DMS153 (cell line): Measurements from ENCODE around the gene CCR5AS.
"Not testable (repeated sequence)": the region's sequence is repeated elsewhere in the genome, so short reads cannot be mapped to it uniquely, and the experiment has no call there.

Experiments used
- DNase-seq: peaks from one replicate; lab custom pipeline; 2025; lab: John Stamatoyannopoulos, UW

Gene CCR5AS

GRCh38 chr3:46406788-46407611 is at the start of gene CCR5AS, which contains the start of gene CCRL2:
CCR5AS (minus strand) TSS chr3:46407066.
CCRL2 (plus strand) TSS chr3:46407259; CDS start chr3:46408080, 821 bp downstream.
- DNase-seq, result no peak

- no peak for DNase-seq
Observed at GRCh38 chr3:46456118-46456517, 49.3 kb upstream of the CCR5AS start.

GRCh38 chr3:46455231-46456115 is 48.6 kb upstream of the CCR5AS start:
- DNase-seq, result no peak

- no peak for DNase-seq
Observed at GRCh38 chr3:46454606-46455005, 47.7 kb upstream of the CCR5AS start.

GRCh38 chr3:46454209-46454595 is 47.3 kb upstream of the CCR5AS start:
- DNase-seq, result no peak

GRCh38 chr3:46453526-46454208 is 46.8 kb upstream of the CCR5AS start:
- no peak for DNase-seq

GRCh38 chr3:46449755-46450552 is 43.1 kb upstream of the CCR5AS start:
- DNase-seq, result no peak

- DNase-seq, result no peak
Observed at GRCh38 chr3:46448721-46449120, 41.9 kb upstream of the CCR5AS start.

- no peak for DNase-seq
Observed at GRCh38 chr3:46447228-46447985, 40.5 kb upstream of the CCR5AS start.

- peak; percentile 35 for DNase-seq
Observed at GRCh38 chr3:46442576-46443530, 36.0 kb upstream of the CCR5AS start.

GRCh38 chr3:46440531-46441294 is 33.8 kb upstream of the CCR5AS start:
- DNase-seq, result no peak

GRCh38 chr3:46438831-46439230 is 32.0 kb upstream of the CCR5AS start:
- no peak for DNase-seq

- no peak for DNase-seq
Observed at GRCh38 chr3:46435081-46435726, 28.3 kb upstream of the CCR5AS start.

- no peak for DNase-seq
Observed at GRCh38 chr3:46433841-46434240, 27.0 kb upstream of the CCR5AS start.

GRCh38 chr3:46433118-46433517 is 26.3 kb upstream of the CCR5AS start:
- DNase-seq, result not testable (repeated sequence)

- not testable (repeated sequence) for DNase-seq
Observed at GRCh38 chr3:46431905-46432304, 25.0 kb upstream of the CCR5AS start.

GRCh38 chr3:46430879-46431278 is 24.0 kb upstream of the CCR5AS start:
- not testable (repeated sequence) for DNase-seq

GRCh38 chr3:46429671-46430070 is 22.8 kb upstream of the CCR5AS start:
- no peak for DNase-seq
